ENCODE data around the gene TBC1D5. TPM values are rescaled to one million over a fixed set of nuclear protein-coding genes. Genes with fewer than 3 reads are reported as not detected.
A peak's percentile ranks its signal among the peaks of the same experiment; 100 is the strongest.

TBC1D5 gene
- total RNA-seq, 1 experiment from 2014 or later, result 26.1 TPM

GRCh38 chr3:17738219-17738618 is 4.2 kb downstream of the TBC1D5 start:
- ATAC-seq (no peak), DNase-seq (ENCODE audit: low spot score) (no peak)
- no peak overlapping the region for H3K4me3 Mint-ChIP-seq
- TF ChIP-seq ZNF138 (CRISPR knock-in tag; conservative IDR thresholded peaks at IDR 0.05) (no peak), GTF2I (CRISPR knock-in tag; conservative IDR thresholded peaks at IDR 0.05) (no peak), STAT6 (CRISPR knock-in tag; conservative IDR thresholded peaks at IDR 0.05; ENCODE audit: low read depth) (no peak), CREM (CRISPR knock-in tag; IDR thresholded peaks at IDR 0.05) (no peak), IRF1 (CRISPR knock-in tag; IDR thresholded peaks at IDR 0.05) (no peak), ZMAT4 (CRISPR knock-in tag; IDR thresholded peaks at IDR 0.05) (no peak), ZNF317 (CRISPR knock-in tag; IDR thresholded peaks at IDR 0.05; ENCODE audit: borderline replicate concordance, low read depth) (no peak), E2F1 (CRISPR knock-in tag; IDR thresholded peaks at IDR 0.05) (no peak), HMGXB4 (CRISPR knock-in tag; IDR thresholded peaks at IDR 0.05) (no peak), FOXP4 (CRISPR knock-in tag; IDR thresholded peaks at IDR 0.05) (no peak), RORB (CRISPR knock-in tag; IDR thresholded peaks at IDR 0.05) (no peak)
- 0 out of 2 replicates have a peak overlapping the region, but pooled peaks have one; percentile 53 for H3K27ac Mint-ChIP-seq
- ChIA-PET POLR2A (no interaction called here), CTCF (no interaction called here)
- H3K9me3 Mint-ChIP-seq, result no peaks in the 10 kb centered on the region
- no peaks in the 10 kb centered on the region for H3K27me3 Mint-ChIP-seq (ENCODE audit: low read depth)
- H3K36me3 Mint-ChIP-seq, result peaks cover 3% of the 10 kb centered on the region; the same call in 1 of the 2 replicates
- peaks cover 41% of the 10 kb centered on the region for H3K4me1 Mint-ChIP-seq

- Mint-ChIP-seq H3K4me1 (peaks cover 39% of the 10 kb centered on the region), H3K9me3 (no peaks in the 10 kb centered on the region), H3K27ac (no peak overlapping the region), H3K36me3 (peaks cover 3% of the 10 kb centered on the region; the same call in 1 of the 2 replicates), H3K27me3 (ENCODE audit: low read depth) (no peaks in the 10 kb centered on the region), H3K4me3 (no peak overlapping the region)
- ATAC-seq (no peak), DNase-seq (ENCODE audit: low spot score) (no peak)
- ChIA-PET CTCF (no interaction called here), POLR2A (no interaction called here)
- TF ChIP-seq ZBTB43 (CRISPR knock-in tag; IDR thresholded peaks at IDR 0.05) (no peak), ZNF396 (CRISPR knock-in tag; IDR thresholded peaks at IDR 0.05; ENCODE audit: borderline replicate concordance) (no peak), E2F5 (CRISPR knock-in tag; IDR thresholded peaks at IDR 0.05) (no peak), ATF3 (CRISPR knock-in tag; conservative IDR thresholded peaks at IDR 0.05) (no peak), HMGXB4 (CRISPR knock-in tag; IDR thresholded peaks at IDR 0.05) (no peak), ZNF138 (CRISPR knock-in tag; conservative IDR thresholded peaks at IDR 0.05) (no peak), ZNF671 (CRISPR knock-in tag; IDR thresholded peaks at IDR 0.05) (no peak)
Measured at GRCh38 chr3:17737591-17737990, 4.8 kb downstream of the TBC1D5 start.

All from WTC11 (cell line).